CD4-positive, alpha-beta T cell treated with Interleukin-15 for 1 hour (primary cell): ENCODE measurements around the gene ARL16.

ENCODE experiments used
- DNase-seq: peaks from one replicate; pipeline ENCODE4 v3.0.0-alpha.2; 2020

The ARL16 gene

DNA sequence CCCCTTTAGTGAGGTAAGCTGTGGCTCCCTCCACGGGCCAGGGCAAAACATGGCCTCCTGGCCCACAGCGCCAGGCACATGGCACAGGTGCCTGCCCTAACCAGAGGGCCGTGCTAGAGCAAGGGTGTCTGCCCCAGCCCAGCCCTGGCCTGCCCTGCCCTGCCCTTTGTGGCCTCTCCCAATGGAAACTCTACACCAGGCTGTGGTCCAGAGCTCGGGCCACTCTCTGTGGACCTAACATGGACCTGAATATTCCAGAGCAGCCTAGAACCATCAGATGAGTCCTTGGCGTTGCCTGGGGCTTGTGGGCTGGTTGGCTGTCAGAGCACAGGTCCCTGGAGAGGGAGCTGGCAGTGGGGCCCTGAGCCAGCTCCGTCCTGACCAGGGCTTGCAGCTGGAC, 11.6 kb upstream of the ARL16 start:
- DNase-seq = no peak

DNA sequence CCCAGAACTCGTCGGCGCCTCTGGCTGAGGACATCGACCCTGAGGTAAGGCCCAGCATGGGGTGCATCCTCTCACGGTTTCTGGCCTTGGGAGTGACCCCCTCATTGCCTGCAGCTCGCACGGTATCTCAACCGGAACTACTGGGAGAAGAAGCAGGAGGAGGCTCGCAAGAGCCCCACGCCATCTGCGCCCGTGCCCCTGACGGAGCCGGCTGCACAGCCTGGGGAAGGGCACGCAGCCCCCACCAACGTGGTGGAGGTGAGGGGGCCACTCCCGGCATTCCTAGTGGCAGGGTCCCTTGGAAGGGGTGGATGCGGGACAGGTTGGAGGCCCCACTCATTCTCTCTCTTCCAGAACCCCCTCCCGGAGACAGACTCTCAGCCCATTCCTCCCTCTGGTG, 11.2 kb upstream of the ARL16 start:
- no peak for DNase-seq

DNA sequence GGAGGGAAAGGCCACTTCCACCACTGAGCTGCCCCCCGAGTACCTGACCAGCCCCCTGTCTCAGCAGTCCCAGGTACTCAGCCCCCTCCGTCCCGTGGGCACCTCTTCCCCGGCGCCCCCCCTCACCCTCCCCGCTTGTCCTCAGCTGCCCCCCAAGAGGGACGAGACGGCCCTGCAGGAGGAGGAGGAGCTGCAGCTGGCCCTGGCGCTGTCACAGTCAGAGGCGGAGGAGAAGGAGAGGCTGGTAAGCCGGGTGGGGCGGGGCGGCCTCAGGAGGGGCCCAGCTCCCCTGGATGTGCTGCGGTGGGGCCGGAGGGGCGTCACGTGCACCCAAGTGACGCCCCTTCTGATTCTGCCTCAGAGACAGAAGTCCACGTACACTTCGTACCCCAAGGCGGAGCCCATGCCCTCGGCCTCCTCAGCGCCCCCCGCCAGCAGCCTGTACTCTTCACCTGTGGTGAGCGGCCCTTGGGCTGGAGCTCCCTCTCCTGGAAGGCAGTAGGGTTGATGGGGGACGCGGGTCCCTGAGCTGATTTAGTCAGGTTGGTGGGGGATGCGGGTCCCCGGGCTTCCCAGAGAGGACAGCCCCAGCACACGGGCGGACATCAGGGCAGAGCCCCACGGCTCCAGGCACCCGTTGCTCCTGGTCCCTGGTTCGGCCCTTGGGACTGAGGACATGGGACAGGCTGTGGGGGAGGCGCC, 10.1 kb upstream of the ARL16 start:
- no peak for DNase-seq

DNA sequence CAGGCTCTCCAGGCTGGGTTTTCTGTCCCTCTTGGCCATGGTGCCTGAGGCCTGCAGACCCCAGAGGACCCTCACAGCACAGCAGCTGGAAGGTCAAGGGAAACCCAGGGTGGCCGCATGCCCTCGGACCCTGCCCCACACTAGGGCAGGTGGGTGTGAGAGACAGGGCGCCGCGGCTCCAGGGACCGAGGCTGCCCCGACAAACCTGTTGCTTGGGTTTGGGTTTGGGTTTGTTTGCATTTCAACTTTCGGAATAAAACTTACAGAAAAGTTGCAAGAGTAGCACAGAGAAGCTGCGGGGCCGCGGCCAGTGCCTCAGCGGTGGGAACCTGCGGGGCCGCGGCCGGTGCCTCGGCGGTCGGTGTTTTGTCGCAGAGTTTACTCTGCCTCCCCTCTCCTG, 8.0 kb upstream of the ARL16 start:
- no peak for DNase-seq

DNA sequence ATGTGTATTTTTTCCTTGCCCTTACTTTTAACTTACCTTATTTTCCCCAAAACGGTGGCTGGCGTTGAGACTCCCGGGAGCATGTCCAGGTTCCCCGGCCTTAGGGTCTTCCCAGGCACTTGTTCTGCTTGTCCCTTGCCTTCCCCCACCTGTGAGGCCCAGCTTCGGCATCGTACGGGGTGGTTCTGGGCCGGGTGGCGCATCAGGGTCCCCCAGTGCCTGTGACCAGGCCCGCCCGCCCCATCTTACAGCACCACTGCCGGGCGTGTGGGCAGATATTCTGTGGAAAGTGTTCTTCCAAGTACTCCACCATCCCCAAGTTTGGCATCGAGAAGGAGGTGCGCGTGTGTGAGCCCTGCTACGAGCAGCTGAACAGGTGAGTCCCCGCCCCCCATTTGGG, 7.6 kb upstream of the ARL16 start:
- no peak for DNase-seq

DNA sequence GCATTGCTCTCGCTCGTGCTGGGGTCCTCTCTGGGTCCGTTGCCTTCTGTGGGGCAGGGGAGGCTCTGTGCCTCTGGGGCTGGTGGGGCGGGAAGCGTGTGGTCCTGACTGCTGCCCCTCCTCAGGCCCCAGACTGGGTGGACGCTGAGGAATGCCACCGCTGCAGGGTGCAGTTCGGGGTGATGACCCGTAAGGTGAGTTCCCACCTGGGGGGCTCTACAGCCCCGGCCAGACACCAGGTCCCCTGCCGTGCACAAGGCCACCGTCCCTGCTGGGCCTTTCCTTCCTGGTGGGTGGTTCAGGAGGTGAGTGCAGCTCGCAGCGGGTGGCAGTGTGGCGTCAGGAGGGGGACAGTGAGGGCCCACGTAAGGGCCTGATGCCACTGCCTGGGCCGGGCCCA, 7.0 kb upstream of the ARL16 start:
- DNase-seq = no peak

DNA sequence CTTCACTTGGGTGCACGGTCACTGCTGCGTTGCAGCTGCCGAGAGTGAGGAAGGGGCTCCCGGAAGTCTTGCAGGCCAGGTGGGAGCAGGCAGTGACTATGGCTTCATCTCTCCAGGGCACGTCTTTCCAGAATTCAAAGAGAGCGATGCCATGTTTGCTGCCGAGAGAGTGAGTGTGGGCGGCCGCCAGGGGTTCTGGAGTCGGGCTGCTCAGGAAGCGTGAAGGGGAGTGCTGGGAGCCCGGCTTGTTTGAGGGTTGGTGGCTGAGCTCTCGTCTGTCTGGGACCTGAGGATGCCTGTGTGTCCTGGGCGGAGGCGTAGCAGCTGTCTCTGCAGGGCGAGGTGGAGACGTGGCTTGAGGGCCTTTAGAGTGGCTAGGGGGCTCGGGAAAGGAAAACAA, 6.5 kb upstream of the ARL16 start:
- DNase-seq = no peak

DNA sequence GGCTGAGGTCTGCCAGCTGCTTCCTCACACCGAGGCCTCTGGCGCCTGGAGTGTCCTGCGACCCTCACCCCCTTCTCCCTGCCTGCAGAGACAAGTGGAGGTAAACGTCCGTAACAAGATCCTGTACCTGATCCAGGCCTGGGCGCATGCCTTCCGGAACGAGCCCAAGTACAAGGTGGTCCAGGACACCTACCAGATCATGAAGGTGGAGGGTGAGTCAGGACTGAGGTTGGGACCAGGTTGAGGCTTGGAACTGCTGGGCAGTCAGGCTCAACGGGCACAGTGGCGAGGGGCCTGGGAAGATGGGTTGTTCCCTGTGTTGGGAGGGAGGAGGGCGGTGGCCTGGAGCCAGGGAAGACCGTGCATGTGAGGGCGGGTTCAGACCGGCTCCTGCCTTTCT, 5.0 kb upstream of the ARL16 start:
- DNase-seq = no peak

DNA sequence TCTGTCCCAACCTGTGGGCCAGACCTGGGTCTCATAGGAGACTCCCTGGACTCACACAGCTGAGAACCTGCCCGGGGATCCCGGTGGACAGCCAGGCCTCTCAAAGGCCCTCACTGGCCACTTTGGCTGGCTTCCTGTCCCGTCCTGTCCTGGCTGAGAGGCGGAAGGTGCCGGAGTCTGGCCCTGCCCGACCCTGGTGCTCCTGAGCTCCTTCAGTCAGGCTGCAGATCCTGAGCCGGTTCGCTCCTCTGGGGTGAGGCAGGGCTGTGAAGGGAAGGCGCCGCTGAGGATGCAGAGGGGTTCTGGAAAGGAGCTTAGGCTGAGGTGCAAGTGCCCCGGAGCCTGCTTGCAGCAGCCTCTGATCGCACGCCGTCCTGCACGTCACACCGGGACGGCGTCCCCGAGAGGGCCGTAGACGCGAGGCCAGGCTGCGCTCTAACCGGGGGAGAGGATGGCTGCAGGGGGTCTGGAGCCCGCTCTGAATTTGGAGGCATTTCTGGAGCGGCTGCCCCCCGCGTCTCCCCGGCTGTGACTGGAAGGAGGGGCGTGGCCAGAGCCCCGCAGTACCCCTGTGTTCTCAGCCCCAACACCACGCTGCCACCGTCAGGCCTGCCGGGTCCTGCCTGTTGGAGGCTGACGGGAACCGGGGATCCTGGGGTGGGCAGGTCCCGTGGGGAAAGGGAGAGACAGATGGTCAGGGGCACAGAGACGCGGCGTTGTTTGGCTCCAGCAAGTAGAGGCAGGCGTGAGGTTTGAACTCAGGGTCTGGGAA, 4.4 kb upstream of the ARL16 start:
- no peak for DNase-seq

DNA sequence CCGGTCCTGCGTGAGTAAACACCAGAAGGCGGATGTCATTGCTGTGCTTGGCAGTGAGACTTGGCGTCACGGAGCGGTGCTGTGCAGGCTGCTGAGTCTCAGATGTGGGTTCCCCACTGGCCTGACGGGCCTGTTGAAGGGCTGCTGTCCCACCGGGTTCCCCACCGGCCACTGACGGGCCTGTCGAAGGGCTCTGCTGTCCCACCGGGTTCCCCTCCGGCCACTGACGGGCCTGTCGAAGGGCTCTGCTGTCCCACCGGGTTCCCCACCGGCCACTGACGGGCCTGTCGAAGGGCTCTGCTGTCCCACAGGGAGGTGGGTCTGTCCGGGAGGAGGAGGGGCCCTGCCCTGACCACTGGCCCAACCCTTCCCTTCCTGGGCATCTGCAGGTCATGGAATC, 3.0 kb upstream of the ARL16 start:
- no peak for DNase-seq

DNA sequence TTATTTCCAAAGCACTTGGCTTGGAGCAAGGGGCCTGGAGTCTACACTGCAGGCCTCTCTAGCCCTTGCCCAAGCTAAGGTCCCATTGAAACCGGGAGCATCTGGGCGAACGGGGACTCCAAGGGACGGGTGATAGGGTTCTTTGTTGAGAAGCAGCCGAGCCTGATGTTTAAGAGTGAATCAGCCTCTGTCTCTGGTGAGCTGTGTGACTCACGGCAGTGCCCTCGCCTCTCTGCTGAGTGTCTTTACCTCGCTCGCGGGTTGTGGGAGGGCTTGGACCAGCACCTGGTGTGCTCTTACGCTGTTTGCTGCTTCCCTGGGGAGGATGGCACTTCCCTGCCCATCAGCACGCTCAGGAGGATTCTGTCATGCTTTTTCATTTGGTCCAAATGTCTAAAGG, 1.5 kb upstream of the ARL16 start:
- DNase-seq = no peak

DNA sequence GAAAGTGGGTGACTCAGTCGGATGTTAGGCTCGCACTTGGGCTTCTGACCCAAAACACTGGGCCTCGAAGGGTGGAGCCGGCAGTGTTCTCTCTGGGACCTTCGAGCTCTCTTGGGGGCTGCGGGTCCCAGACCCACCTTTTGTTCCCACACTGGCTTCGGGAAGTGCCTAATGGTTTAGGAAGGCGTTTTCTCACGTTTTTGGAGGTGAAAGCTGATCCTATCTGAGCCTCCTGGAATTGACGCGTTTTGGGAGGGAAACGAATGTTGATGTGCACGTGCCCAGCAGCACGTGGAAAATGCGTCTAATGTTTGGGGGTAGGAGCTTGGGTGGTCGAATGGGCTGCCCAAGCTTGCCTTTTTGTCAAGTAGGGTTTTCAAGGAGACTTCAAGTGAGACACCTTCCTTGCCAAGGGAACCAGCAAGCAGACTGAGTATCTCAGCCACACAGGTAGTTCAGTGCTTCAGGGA, 880 bp upstream of the ARL16 start:
- DNase-seq = peak; percentile 53

DNA sequence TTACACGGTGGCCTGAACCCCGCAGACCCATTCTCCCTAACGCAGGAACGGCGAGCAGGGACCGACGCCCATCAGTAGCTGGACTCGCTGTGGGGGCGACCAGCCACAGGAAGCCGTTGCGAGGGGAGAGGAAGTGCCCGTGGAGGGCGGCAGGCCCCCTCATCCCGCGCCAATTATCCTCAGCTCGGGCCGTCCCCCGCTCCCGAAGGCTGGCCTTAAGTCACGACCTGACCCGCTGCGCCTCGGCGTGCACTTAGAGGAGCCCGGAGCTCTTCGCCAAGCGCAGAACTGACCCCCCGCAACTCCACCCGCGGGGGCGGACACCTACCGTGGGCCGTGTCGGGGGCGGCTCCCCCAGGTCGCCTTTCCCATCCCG, 401 bp downstream of the ARL16 start:
- DNase-seq = no peak

DNA sequence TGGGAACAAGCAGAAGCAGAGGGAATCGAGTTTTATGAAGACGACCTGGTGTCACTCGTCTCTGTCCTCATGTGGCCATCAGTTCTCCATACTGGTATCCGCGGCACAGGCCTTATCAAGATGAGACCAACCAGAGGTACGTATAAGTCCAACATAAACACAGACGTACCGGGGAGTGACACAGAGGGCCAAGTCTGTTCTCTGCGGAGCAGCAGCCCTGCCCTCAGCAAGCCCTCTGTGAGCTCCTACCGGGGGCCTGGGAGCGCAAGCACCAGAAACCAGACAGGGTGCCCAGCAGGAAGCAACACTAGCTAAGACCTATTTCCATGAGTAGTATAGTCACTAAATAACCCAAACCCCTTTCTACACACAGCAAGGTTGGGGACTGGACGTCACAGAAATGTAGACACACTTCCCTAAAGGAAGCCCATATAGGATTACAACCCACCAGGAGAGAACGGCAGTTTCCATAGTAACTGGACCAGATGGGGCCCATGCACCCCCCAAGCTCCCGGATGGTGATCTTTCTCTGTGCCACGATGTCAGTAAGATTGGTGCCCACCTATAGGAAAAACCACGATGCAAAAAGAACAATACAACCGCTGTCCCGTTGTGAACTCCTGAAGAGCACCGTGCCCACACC, 911 bp downstream of the ARL16 start:
- DNase-seq = no peak

DNA sequence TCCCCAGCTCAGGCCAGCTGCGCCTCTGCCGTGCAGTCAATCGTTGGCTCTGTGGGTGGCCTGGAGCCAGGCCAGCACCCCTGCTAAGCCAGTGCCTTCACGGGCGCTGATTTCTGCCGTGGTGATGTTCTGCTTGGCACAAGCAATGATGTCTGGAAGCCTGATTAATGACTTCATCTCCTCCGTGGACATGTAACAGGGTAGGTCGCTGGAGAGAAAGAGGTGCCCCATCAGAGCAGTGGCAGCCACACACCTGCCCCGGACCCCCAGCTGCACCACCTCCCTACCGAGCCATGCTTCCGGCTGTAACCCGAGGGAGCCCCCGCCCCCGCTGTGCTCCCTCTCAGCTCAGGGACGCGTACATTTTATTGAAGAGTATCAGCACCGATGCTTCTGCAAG, 1.9 kb downstream of the ARL16 start:
- DNase-seq = no peak

DNA sequence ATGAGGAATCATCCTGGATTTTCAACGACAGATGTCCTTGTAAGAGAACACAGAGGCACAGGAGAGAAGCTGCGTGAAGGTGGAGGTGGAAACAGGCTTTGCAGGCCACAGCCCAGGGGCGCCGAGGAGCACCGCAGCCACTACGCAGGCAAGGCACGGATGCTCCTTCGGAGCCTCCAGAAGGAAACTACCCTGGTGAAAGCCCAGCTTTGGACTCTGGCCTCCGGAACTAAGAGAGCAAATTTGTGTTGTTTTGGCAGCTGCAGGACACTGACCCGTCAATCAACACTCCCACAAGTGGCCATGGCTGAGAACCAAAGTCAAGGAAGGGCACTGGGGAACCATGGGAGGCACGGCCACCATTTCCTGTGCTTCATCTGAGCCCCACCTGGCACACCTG, 3.4 kb downstream of the ARL16 start:
- DNase-seq = no peak

DNA sequence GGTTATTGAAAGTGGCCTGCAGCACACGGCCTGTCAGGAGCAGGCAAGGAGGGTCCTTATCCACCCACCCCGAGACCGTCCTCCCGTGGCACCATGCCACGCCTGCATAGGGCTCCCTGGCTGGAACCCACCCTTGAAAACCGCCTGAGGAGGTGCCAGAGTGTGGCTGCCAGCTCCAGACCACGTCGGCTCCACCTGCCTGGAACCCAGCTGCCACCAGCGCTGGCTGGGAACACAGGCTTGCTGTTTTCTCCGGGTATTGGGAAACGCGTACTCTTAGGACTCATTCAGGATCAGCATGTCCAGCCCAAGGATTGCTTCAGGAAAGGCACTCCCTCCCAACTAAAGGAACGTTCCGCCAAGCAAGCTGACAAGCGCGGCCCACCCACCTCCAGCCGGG, 6.7 kb downstream of the ARL16 start:
- DNase-seq = no peak

DNA sequence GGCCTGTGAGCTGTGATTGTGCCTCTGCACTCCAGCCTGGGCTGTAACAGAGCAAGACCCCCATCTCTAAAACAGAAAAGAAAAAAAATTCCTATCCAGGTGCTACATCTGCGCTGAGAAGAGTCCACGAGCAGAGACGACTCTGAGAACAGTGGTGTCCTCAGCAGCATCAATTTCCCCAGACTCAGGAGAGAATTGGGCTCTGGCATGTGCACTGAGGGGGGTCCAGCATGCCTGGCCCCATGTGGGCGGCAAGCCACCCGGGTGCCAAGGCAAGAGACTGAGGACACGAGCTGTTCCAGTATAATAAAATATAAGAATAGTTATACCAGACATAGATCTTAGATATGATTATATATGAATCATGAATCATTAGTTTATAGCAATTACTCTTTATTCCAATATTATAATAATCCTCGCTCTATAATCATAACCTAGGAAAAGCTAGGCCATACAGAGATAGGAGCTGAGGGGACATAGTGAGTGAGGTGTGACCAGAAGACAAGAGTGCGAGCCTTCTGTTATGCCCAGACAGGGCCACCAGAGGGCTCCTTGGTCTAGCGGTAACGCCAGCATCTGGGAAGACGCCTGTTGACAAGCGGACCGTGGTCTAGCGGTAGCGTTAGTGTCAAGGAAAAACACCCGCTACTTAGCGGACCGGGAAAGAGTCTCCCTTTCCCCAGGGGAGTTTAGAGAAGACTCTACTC, 7.9 kb downstream of the ARL16 start:
- DNase-seq = peak; percentile 39

DNA sequence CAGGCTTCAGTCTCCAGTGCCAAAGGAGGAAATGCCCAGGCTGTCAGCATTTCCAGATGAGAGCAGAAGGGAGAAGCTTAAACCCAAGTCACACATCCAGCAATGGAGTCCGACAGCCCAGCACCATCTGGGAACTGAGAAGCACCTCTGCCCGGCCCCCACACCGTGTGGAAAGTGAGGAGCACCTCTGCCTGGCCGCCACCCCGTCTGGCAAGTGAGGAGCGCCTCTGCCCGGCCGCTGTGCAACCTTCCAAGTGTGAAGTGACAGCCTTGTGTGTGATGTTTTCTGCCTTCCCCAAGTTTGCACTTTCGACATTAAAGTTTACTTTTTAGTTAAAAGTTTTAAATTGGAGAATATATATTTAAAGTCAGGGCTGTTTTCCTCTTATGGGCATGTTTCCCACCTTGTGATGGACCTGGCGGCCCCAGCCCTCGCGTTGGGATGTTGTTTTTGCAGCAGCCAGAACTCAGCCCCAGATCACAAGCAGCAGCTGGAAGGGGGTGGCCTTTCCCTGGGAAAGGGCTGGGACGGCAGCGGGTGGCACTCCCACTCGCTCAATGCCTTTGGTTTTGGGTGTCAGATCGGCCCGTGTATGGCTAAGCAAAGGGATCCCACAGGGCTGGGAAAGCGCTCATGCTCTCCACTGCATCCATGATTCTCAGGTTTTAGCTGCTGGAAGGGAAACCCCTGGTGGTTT, 9.9 kb downstream of the ARL16 start:
- DNase-seq = no peak

DNA sequence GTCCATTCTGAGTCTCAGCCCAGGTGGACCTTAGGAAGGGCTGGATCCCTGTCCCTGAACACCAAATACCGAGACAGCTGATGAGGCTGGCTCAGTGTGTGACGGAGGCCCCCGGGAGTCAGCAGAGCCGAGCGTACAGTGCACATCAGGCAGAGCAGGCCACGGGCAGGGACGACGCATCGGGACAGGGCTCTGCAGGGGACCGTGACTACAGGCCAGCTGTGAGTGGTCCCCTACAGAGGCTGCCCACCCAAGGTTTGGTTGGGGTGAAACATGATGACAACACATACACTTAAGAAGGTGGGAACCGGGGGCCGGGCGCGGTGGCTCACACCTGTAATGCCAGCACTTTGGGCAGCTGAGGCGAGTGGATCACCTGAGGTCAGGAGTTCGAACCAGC, 10.6 kb downstream of the ARL16 start:
- no peak for DNase-seq

DNA sequence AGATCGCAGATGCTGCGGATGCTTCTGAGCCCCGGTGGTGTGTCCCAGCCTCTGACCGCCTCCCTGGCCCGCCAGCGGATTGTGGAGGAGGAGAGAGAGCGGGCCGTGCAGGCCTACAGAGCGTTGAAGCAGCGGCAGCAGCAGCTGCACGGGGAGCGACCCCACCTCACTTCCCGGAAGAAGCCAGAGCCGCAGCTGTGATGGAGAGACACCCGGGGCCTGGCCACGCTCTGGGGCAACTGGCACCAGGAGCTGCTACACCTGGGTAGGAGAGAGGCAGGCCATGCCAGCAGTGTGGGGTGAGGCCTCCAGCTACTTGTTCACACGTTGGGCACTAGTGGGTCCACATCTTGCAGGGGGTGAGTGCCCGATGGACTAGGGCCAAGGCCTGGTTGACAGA, 11.1 kb downstream of the ARL16 start:
- DNase-seq = no peak

DNA sequence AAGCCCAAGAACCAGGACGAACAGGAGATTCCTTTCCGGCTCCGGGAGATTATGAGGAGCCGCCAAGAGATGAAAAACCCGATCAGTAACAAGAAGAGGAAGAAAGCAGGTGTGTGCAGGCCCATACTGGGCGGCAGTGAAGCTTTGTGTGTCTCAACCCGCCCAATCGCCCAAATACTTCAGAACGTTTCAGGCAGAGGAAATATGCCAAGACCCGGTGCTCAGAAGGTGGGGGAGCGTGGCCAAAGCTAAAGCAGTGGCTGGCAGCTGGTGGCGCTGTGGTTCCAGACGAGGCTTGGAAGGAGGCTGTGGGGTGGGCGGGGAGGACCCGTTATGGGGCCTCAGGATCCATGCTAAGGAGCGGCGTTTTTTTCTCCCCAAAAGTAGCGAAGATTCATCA, 15.8 kb downstream of the ARL16 start:
- DNase-seq = no peak
